Gastrocnemius medialis (tissue), 4 donors: Measurements from ENCODE around the gene PACSIN2.

Experiments used
- CTCF ChIP-seq, 5 experiments: fragments of 450-650 bp in 3 of 5; fragments of 200-600 bp in 2 of 5; sonication (generic) in 2 of 5; IDR thresholded peaks in 4 of 5; conservative IDR thresholded peaks in 1 of 5; 1 replicate in 4 of 5; 2 replicates in 1 of 5; pipeline ENCODE4 v1.5.1; 2016 to 2019; ENCODE audit warnings: antibody characterized with exemption in 5 of 5, mild to moderate bottlenecking in 3 of 5, moderate library complexity in 3 of 5
- POLR2A ChIP-seq, 2 donors: fragments of 450-650 bp; IDR thresholded peaks; one replicate each; pipeline ENCODE4 v1.6.1; 2017; ENCODE audit warnings: antibody characterized with exemption in 2 of 2, mild to moderate bottlenecking in 2 of 2, moderate library complexity in 2 of 2

GRCh38 chr22:42862045-42862734, 152.8 kb downstream of the PACSIN2 start:
- TF ChIP-seq CTCF (IDR thresholded peaks at IDR 0.05 in 4 of 5, conservative IDR thresholded peaks at IDR 0.05 in 1 of 5) (no peak), POLR2A (IDR thresholded peaks at IDR 0.05) (no peak)
